H1 (cell line): Measurements from ENCODE around the gene OGFOD3. TPM values are rescaled to one million over a fixed set of nuclear protein-coding genes. Genes with fewer than 3 reads are reported as not detected.
A peak's percentile ranks its signal among the peaks of the same experiment; 100 is the strongest.

Experiments used
- ASH2L ChIP-seq: fragments of 200-600, 300-600 bp; sonication (generic); IDR thresholded peaks from one replicate; pipeline ENCODE4 v1.7.1; 2017; ENCODE audit warnings: low read length
- BCL11A ChIP-seq, 2 experiments: IDR thresholded peaks; one replicate each; pipeline ENCODE4 v1.6.1; 2011; ENCODE audit warnings: low read depth in 2 of 2, low read length in 2 of 2, mild to moderate bottlenecking in 2 of 2
- CHD2 ChIP-seq: IDR thresholded peaks from 2 replicates; pipeline ENCODE4 v1.6.1; 2012; ENCODE audit warnings: low read length, improper control_type of control experiment
- KDM1A ChIP-seq: fragments of 200-600, 300-600 bp; sonication (generic); IDR thresholded peaks from 2 replicates; pipeline ENCODE4 v1.7.1; 2016; ENCODE audit warnings: mild to moderate bottlenecking, low read length, borderline replicate concordance
- NRF1 ChIP-seq: IDR thresholded peaks from 2 replicates; pipeline ENCODE4 v1.6.1; 2011; ENCODE audit warnings: mild to moderate bottlenecking, low read depth, low read length, improper control_type of control experiment
- SRF ChIP-seq: IDR thresholded peaks from 2 replicates; pipeline ENCODE4 v1.6.1; 2011; ENCODE audit warnings: mild to moderate bottlenecking, low read depth, low read length, moderate library complexity
- TAF7 ChIP-seq: optimal IDR thresholded peaks from 2 replicates; pipeline ENCODE3; 2011; ENCODE audit warnings: low read depth, mild to moderate bottlenecking, inconsistent platforms, low read length, moderate library complexity, borderline replicate concordance
- polyA plus RNA-seq, 7 experiments: library from polyadenylated mRNA; depleted of rRNA in 3 of 7; stranded (reverse) in 5 of 7; unstranded in 2 of 7; fragments of >200 nt in 5 of 7; fragments of 200-250 nt in 2 of 7; gene quantifications; 1 replicate in 5 of 7; 2 replicates in 1 of 7; 4 replicates in 1 of 7; pipeline versions ENCODE4 v1.2.1 to v1.2.3, GENCODE V29; 2011 to 2013; ENCODE audit warnings: missing spikeins in 2 of 7, mixed read lengths in 2 of 7
- total RNA-seq: library from RNA; stranded (reverse); fragmentation: NEBNext Ultra II Directional; extraction: Animal tissue kit (Norgen Biotek cat#: 25700); gene quantifications from 2 replicates; pipeline ENCODE4 v1.2.1, GENCODE V29; 2021
- TF ChIP-seq, protein P1 (sequence below): IDR thresholded peaks from 2 replicates; pipeline ENCODE4 v1.6.1; 2012; ENCODE audit warnings: low read length, inconsistent platforms

Gene OGFOD3
- total and polyA plus RNA-seq, 2 of the 8 experiments (the other 6 are each of a cell fraction or from before 2014, with no cell fraction given): 21.1 to 21.8 TPM

DNA sequence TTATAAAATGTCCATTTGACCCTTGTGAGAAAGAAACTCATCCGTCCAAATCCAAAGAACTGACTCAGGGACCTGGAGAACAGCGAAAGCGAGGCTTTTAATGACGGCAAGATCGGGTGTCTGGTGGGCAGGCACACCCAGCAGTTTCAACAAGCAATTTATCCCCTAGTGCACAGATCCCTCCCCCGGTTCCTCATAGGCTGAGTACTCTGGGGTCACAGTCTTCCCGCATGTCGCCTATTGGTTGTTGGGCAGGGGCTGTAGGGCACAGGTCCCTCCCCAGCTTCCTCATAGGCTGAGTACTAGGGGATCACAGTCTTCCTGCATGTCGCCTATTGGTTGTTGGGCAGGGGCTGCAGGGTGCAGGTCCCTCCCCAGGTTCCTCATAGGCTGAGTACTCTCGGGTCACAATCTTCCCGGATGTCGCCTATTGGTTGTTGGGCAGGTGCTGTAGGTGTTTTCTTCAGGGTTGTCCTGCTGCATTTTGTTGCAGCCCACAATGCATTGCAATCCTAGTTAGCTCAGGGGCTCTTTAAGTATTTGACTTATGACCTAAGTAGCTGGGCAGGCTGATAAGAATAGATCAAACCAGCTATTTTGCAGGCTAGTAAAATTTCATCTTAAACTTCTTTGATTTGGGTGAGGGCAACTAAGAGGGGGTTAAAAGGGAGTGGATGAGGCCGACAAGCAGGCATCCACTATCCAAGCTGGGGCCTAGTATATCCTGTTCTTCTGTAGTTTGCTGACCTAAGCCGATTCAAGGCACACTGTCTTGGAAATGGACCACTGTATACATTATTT lies 50.5 kb downstream of the OGFOD3 start (continued):
- TF ChIP-seq CHD2 (peak; percentile 63; the same call in 1 of the 2 replicates), ASH2L (no peak), SRF (0 out of 2 replicates have a peak, but pooled peaks have one; percentile 9), NRF1 (no peak), TAF7 (no peak), KDM1A (no peak), BCL11A (IDR thresholded peaks at IDR 0.05; ENCODE audit: low read depth in 2 of 2, low read length in 2 of 2) (no peak)
- TF ChIP-seq, protein P1, sequence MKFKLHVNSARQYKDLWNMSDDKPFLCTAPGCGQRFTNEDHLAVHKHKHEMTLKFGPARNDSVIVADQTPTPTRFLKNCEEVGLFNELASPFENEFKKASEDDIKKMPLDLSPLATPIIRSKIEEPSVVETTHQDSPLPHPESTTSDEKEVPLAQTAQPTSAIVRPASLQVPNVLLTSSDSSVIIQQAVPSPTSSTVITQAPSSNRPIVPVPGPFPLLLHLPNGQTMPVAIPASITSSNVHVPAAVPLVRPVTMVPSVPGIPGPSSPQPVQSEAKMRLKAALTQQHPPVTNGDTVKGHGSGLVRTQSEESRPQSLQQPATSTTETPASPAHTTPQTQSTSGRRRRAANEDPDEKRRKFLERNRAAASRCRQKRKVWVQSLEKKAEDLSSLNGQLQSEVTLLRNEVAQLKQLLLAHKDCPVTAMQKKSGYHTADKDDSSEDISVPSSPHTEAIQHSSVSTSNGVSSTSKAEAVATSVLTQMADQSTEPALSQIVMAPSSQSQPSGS: no peak
